ENCODE results near the gene HOXA10.

- TF ChIP-seq CTCF (IDR thresholded peaks at IDR 0.05; ENCODE audit: borderline replicate concordance, extremely low read depth, low read length, poor library complexity, severe bottlenecking) (no peak), EZH2 (IDR thresholded peaks at IDR 0.05; ENCODE audit: borderline replicate concordance, low read depth, low read length, severe bottlenecking) (no peak)
Measured at GRCh38 chr7:27148756-27149641, 25.1 kb downstream of the HOXA10 start.
